Measurements from ENCODE around the gene ZSCAN20. TPM values are rescaled to one million over a fixed set of nuclear protein-coding genes. Genes with fewer than 3 reads are reported as not detected.

Gene ZSCAN20
- total and polyA plus RNA-seq, 2 of the 4 experiments (the other 2 are of a cell fraction) = 2.1 to 11.1 TPM

DNA sequence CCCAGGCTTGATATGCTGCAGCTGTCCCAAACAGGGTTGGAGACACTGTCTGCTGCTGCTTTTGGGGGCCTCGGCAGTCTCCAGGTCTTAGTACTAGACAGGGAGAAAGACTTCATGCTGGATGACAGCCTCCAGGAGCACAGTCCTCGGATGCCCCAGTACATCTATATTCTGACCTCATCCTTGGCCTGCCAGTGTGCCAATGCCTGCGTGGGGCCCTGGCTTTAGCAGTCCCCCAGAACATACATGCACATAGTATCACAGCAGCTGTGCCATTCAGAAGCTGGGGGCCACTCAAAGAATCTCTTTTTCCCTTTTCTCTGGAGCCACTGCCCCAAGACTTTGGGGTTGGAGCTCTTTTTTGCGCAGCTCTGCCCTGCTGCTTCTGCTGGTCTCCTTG, 4.4 kb upstream of the ZSCAN20 start:
- WGBS, 2 experiments (ENCODE audit: extremely low coverage in 2 of 2, insufficient read length in 1 of 2) = no CpG with 5 or more reads among the region's 4 CpGs
- Histone ChIP-seq H4K91ac (ENCODE audit: insufficient read depth, low read depth, low read length) (0 out of 2 replicates have a peak overlapping the region, but pooled peaks have one; percentile 26), H3K27ac (ENCODE audit: insufficient read depth, low read length) (no peak overlapping the region), H2BK5ac (ENCODE audit: low read depth, low read length, poor library complexity, severe bottlenecking) (no peak overlapping the region), H2AK5ac (ENCODE audit: low read depth, low read length) (peak overlapping the region; percentile 8; the same call in 1 of the 2 replicates), H2BK20ac (ENCODE audit: low read depth, low read length) (no peak overlapping the region), H3K9me3 (ENCODE audit: control insufficient read depth, insufficient read depth, low read length) (no peaks in the 10 kb centered on the region), H2BK120ac (ENCODE audit: low read depth, low read length) (peak overlapping the region; percentile 23; the same call in 1 of the 2 replicates), H3K27me3 (ENCODE audit: control insufficient read depth, insufficient read depth, low read length) (no peaks in the 10 kb centered on the region), H3K4me3 (ENCODE audit: insufficient read depth, low read depth, low read length) (no peak overlapping the region), H3K14ac (replicated peaks; ENCODE audit: low read depth, low read length) (no peak overlapping the region), H3K4me1 (ENCODE audit: control insufficient read depth, insufficient read depth, low read length) (peaks cover 14% of the 10 kb centered on the region), H2AK9ac (replicated peaks; ENCODE audit: low read depth, low read length, poor library complexity) (no peak overlapping the region), H2AFZ (replicated peaks; ENCODE audit: low read length, poor library complexity) (peak overlapping the region; percentile 52), H2BK15ac (ENCODE audit: low read depth, low read length) (no peak overlapping the region), H3K23ac (ENCODE audit: low read depth, low read length) (no peak overlapping the region), H3K4ac (ENCODE audit: low read depth, low read length) (no peak overlapping the region; the same call in 1 of the 2 replicates), H4K20me1 (ENCODE audit: insufficient read depth, low read length) (no peaks in the 10 kb centered on the region), H4K8ac (ENCODE audit: low read depth in 2 of 2, low read length in 2 of 2) (no peak overlapping the region; a peak in 1 of 4 replicates), H3K9ac (ENCODE audit: low read depth, low read length) (no peak overlapping the region), H4K5ac (ENCODE audit: low read depth, low read length) (no peak overlapping the region), H3K4me2 (ENCODE audit: low read depth, low read length) (no peak overlapping the region), H3K9me1 (ENCODE audit: insufficient read depth, low read length) (peaks cover 14% of the 10 kb centered on the region), H3K18ac (ENCODE audit: low read depth, low read length) (no peak overlapping the region), H3K56ac (ENCODE audit: extremely low read depth, insufficient read depth, low read length) (no peak overlapping the region), H3K79me1 (ENCODE audit: low read depth in 1 of 2, low read length in 2 of 2) (peaks cover 4 to 5% of the 10 kb centered on the region in 2 experiments), H3K36me3 (ENCODE audit: control insufficient read depth, insufficient read depth, low read length) (no peaks in the 10 kb centered on the region)
- intact Hi-C loops (cut with micrococcal nuclease) (no loop called here), dilution Hi-C loops (cut with HindIII; ENCODE audit: low sequenced_read_pairs, unreplicated experiment) (no loop called here), in situ Hi-C loops (cut with MboI; ENCODE audit: low sequenced_read_pairs) (loop anchor here (5.0 to 10.0 kb wide), 3 partner anchors 171 to 373 kb away; no protein-coding TSS in a partner anchor)
- DNase-seq (no peak), ATAC-seq (ENCODE audit: low read depth) (no peak)
- ChIA-PET POLR2A (ENCODE audit: unreplicated experiment) (no interaction called here), CTCF (interaction anchor here (0.6 to 1.4 kb wide), 4 partner anchors 12 to 354 kb away, joined by 3 to 5 read pairs (median 4); no protein-coding TSS in a partner anchor)
- TF ChIP-seq RAD21 (IDR thresholded peaks at IDR 0.05; ENCODE audit: low read length) = no peak
- TF ChIP-seq FOS (IDR thresholded peaks at IDR 0.05; ENCODE audit: low read depth, low read length) = no peak
- no peak for TF ChIP-seq POLR2A (IDR thresholded peaks at IDR 0.05; ENCODE audit: low read depth, low read length)
- no peak for TF ChIP-seq ELK1 (IDR thresholded peaks at IDR 0.05; ENCODE audit: borderline replicate concordance, low read depth, low read length)
- no peak for TF ChIP-seq CTCF (conservative IDR thresholded peaks at IDR 0.05; ENCODE audit: low read depth, low read length)
- no peak for TF ChIP-seq RFX5 (IDR thresholded peaks at IDR 0.05; ENCODE audit: low read depth, low read length)
- TF ChIP-seq, protein P1, sequence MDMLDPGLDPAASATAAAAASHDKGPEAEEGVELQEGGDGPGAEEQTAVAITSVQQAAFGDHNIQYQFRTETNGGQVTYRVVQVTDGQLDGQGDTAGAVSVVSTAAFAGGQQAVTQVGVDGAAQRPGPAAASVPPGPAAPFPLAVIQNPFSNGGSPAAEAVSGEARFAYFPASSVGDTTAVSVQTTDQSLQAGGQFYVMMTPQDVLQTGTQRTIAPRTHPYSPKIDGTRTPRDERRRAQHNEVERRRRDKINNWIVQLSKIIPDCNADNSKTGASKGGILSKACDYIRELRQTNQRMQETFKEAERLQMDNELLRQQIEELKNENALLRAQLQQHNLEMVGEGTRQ (IDR thresholded peaks at IDR 0.05; ENCODE audit: low read depth, low read length) = no peak
- BruUV-seq (replicated peaks) = no TSS peak

Data from IMR-90 (cell line).